GM18868 (cell line): Measurements from ENCODE around the gene SPACA4.
A peak's percentile ranks its signal among the peaks of the same experiment; 100 is the strongest.
"Not testable (repeated sequence)": the region's sequence is repeated elsewhere in the genome, so short reads cannot be mapped to it uniquely, and the experiment has no call there.

Experiments
- ATAC-seq: cut with Tn5 transposase; IDR thresholded peaks from one replicate; pipeline ENCODE4 v1.9.1; 2021; ENCODE audit warnings: mild to moderate bottlenecking, moderate library complexity; ENCODE audit not compliant: unreplicated experiment

SPACA4 gene

GRCh38 chr19:48618278-48618915 lies 11.9 kb downstream of the SPACA4 start:
- no peak for ATAC-seq

- peak; percentile 79 for ATAC-seq
Observed at GRCh38 chr19:48618916-48619691, 12.6 kb downstream of the SPACA4 start, which contains the start of the genes RPL18 and SPHK2. Gene RPL18, minus strand, starts transcription at chr19:48619178. Its CDS starts 35 bp downstream, at chr19:48619143. Gene SPHK2, plus strand, starts transcription at chr19:48619506. Its CDS starts 1,009 bp downstream, at chr19:48620515.

- no peak for ATAC-seq
Observed at GRCh38 chr19:48619692-48620585, 13.4 kb downstream of the SPACA4 start.

GRCh38 chr19:48623556-48624066 lies 17.1 kb downstream of the SPACA4 start:
- no peak for ATAC-seq

GRCh38 chr19:48624067-48624594 lies 17.6 kb downstream of the SPACA4 start:
- ATAC-seq: peak; percentile 69

GRCh38 chr19:48624791-48625723 lies 18.5 kb downstream of the SPACA4 start:
- no peak for ATAC-seq

- ATAC-seq: no peak
Observed at GRCh38 chr19:48625891-48626327, 19.4 kb downstream of the SPACA4 start.

GRCh38 chr19:48627201-48627864 lies 20.8 kb downstream of the SPACA4 start:
- ATAC-seq: no peak

GRCh38 chr19:48627865-48628314 lies 21.3 kb downstream of the SPACA4 start:
- ATAC-seq: no peak

- ATAC-seq: no peak
Observed at GRCh38 chr19:48628486-48629296, 22.1 kb downstream of the SPACA4 start.

GRCh38 chr19:48629297-48629598 lies 22.7 kb downstream of the SPACA4 start:
- no peak for ATAC-seq

GRCh38 chr19:48629599-48630295 lies 23.2 kb downstream of the SPACA4 start:
- ATAC-seq: no peak

- no peak for ATAC-seq
Observed at GRCh38 chr19:48630296-48631063, 23.9 kb downstream of the SPACA4 start.

GRCh38 chr19:48631225-48631624 lies 24.7 kb downstream of the SPACA4 start:
- ATAC-seq: no peak

GRCh38 chr19:48632286-48632685 lies 25.7 kb downstream of the SPACA4 start:
- ATAC-seq: not testable (repeated sequence)

GRCh38 chr19:48632692-48633147 lies 26.2 kb downstream of the SPACA4 start:
- ATAC-seq: no peak
